Activated CD8-positive, alpha-beta T cell treated with anti-CD3 and anti-CD28 coated beads, Interleukin-2, amount 10 ng/mL, durations not matched to agents 7 days and 5 days (primary cell): ENCODE results near the gene MRPL53. TPM values are rescaled to one million over a fixed set of nuclear protein-coding genes. Genes with fewer than 3 reads are reported as not detected.

Experiments used
- ATAC-seq: fragments of 150-1000 bp; cut with Tn5 transposase; one replicate; pipeline ENCODE4 v1.10.0; 2021; ENCODE audit warnings: moderate library complexity
- CTCF ChIA-PET: fragments of 350-600 bp; sonication (Branson Sonifier 250); formaldehyde crosslinking; loops from one replicate; lab custom pipeline; 2021; ENCODE audit warnings: antibody characterized with exemption; lab: Charles Lee
- POLR2A ChIA-PET: fragments of 350-600 bp; sonication (Branson Sonifier 250); formaldehyde crosslinking; loops from one replicate; lab custom pipeline; 2021; ENCODE audit warnings: antibody characterized with exemption; lab: Charles Lee
- DNase-seq: peaks from one replicate; pipeline ENCODE4 v3.0.0-alpha.2; 2020
- H3K27ac Mint-ChIP-seq: one replicate; pipeline ENCODE4 v1.8.0; 2021; ENCODE audit warnings: mild to moderate bottlenecking, mixed read lengths
- H3K27me3 Mint-ChIP-seq: one replicate; pipeline ENCODE4 v1.8.0; 2021; ENCODE audit warnings: low read depth, mixed read lengths
- H3K36me3 Mint-ChIP-seq: one replicate; pipeline ENCODE4 v1.8.0; 2021; ENCODE audit warnings: low read depth, mixed read lengths
- H3K4me1 Mint-ChIP-seq: one replicate; pipeline ENCODE4 v1.8.0; 2021; ENCODE audit warnings: low read depth, mixed read lengths
- H3K4me3 Mint-ChIP-seq: one replicate; pipeline ENCODE4 v1.8.0; 2021; ENCODE audit warnings: mild to moderate bottlenecking, mixed read lengths
- H3K9me3 Mint-ChIP-seq: one replicate; pipeline ENCODE4 v1.8.0; 2022; ENCODE audit warnings: mixed read lengths; ENCODE audit not compliant: insufficient read depth
- total RNA-seq, 2 experiments: library from RNA; stranded (reverse); gene quantifications; one replicate each; pipeline ENCODE4 v1.2.3, GENCODE V29; 2021

Gene MRPL53
- total RNA-seq, 2 experiments from 2014 or later, result 95.7 to 96.2 TPM

DNA sequence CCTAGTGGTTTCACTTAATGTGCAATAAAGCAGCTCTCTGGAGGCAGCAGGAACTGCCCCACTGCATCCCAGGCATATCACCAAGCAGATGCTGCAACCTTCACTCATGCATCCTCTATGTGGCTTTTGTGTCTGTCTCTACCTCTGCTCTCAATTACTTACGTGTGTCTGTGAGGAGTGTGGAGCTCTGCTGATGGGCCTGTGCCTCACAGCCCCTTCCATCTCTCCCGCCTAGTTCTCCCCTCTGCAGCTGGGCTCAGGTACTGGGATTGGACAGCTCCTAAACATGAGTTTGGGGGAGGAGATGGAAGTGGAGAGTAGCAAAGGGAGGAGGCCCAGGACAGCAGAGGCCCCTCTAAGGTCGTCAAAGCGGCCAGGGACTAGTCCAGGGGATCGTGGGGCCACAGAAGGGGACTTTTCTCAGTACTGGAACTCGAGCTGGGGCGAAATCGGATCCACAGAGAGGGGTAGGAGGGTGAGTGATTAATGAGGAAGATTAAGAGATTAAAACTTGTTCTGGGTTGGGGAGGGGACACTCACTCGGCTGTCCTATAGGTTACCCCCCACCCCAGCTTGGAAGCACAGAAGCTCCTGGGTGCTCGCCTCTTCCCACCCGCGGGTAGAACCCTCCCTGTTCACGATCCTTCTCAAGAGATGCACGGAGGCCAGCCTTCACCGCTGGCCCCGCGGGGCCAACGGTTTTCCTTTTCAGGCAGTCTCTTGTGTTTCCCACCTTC, 29.0 kb upstream of the MRPL53 start:
- Mint-ChIP-seq H3K36me3 (peaks cover 34% of the 10 kb centered on the region), H3K27ac (no peak overlapping the region), H3K27me3 (peaks cover 41% of the 10 kb centered on the region), H3K4me1 (peaks cover 68% of the 10 kb centered on the region), H3K9me3 (no peaks in the 10 kb centered on the region), H3K4me3 (peak overlapping the region; percentile 79)
- CTCF ChIA-PET, result interaction anchor here (1.3 to 6.4 kb wide), 5 partner anchors 15 to 85 kb away, joined by 3 to 28 read pairs (median 18); partner anchors contain the start of genes CCDC142, MRPL53 and TTC31
- ATAC-seq (no peak), DNase-seq (no peak)
- POLR2A ChIA-PET, result interaction anchor here (1.2 to 1.5 kb wide), 2 partner anchors 8 to 30 kb away, joined by 3 to 6 read pairs; no protein-coding TSS in a partner anchor

DNA sequence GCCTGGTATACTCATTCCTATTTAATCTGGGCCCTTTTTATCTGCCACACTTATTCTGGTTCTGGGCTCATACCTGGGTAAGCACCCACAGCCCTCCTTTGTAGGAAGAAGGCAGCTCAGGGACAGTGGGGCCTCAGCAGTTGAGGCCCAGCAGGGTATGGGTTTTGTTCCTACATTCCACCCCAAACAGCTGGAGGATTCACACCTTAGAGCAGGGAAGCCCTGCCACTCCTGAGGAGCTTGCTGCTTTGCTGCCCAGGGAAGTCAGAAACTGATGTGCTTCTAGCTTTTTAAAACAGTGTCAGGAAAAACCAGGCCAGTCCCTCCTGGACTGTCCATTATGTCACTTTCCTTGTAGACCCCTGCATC, 28.1 kb upstream of the MRPL53 start:
- ATAC-seq, result no peak
- Mint-ChIP-seq H3K4me1 (peaks cover 62% of the 10 kb centered on the region), H3K27me3 (peaks cover 41% of the 10 kb centered on the region), H3K36me3 (peaks cover 29% of the 10 kb centered on the region), H3K4me3 (no peak overlapping the region), H3K9me3 (no peaks in the 10 kb centered on the region), H3K27ac (no peak overlapping the region)
- CTCF ChIA-PET, result interaction anchor here (1.0 to 6.4 kb wide), 7 partner anchors 16 to 86 kb away, joined by 3 to 28 read pairs (median 5); partner anchors contain the start of genes CCDC142, MRPL53 and TTC31
- POLR2A ChIA-PET, result interaction anchor here (0.6 to 1.5 kb wide), 5 partner anchors 9 to 82 kb away, joined by 3 to 6 read pairs (median 3); partner anchors contain the start of gene MRPL53
- DNase-seq, result no peak

DNA sequence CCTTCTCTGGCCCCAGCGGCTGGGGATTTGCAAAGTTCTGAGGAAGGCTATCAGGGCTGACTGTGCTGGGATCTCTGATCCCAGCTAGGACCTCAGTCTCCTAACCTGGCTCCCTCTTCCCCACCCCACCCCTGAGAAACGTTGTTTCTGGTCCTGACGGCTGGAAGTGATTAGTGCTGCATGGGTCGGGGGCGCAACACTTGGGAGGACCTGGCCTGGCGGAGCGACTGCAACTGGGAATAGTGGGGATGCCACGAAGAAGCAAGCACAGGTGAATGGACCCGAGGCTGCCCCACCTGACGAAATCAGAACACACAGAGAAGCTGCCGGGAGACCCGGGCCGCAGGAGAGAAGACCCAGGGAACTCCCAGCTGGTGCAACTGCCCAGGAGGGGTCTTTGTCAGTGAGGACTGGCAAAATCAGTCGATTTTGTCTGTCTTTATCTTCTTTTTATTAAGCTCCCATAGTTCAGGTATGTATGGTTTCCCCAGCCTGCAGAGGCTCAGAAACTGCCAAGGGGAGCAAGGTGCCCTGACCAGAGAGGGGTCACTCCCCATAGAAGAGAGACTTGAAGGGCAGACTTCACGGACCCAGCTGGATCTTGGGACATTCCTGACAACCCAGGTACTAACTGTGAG, 27.6 kb upstream of the MRPL53 start:
- DNase-seq (no peak), ATAC-seq (no peak)
- peaks cover 57% of the 10 kb centered on the region for H3K4me1 Mint-ChIP-seq
- H3K36me3 Mint-ChIP-seq, result peaks cover 24% of the 10 kb centered on the region
- H3K27me3 Mint-ChIP-seq, result peaks cover 41% of the 10 kb centered on the region
- H3K4me3 Mint-ChIP-seq, result no peak overlapping the region
- H3K9me3 Mint-ChIP-seq, result no peaks in the 10 kb centered on the region
- no peak overlapping the region for H3K27ac Mint-ChIP-seq
- ChIA-PET POLR2A (interaction anchor here (0.6 to 1.5 kb wide), 4 partner anchors 28 to 82 kb away, joined by 3 to 6 read pairs (median 4); partner anchors contain the start of genes AUP1, HTRA2 and MRPL53), CTCF (interaction anchor here (1.0 to 6.4 kb wide), 7 partner anchors 16 to 87 kb away, joined by 3 to 28 read pairs (median 5); partner anchors contain the start of genes CCDC142, MRPL53 and TTC31)

DNA sequence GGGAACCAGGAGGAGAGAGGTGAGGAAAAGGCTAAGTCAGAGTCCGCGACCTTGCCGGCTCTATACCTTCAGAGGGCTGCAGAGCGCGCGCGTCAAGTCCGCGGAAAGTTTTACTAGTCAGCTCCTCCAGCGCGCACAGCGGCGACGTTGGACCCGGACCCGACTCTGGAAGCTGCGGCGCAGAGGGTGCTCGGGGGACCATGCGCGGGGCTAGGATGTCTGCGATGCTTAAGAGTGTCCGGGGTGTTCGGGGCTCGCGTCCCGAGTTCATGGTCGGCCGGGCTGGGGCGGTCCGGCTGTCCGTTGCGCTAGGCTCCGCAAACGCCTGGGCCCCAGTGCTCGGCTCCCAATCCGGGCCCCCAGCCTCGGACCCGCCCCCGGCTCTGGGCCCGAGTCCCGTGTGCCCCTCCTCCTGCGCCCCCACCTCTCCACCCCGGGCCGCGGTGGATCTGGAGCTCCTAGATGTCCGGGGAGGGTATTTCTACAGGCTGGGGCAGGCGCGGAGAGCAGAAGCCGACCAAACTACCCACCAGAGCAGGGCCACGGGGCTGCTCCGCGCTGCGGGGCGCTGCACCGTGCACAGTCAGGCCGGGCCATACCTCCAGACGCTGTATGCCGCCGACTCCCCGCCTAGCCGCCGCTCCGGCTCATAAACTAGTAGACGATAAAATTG, 26.9 kb upstream of the MRPL53 start, which contains the start of gene LBX2:
Gene LBX2, minus strand, starts transcription at position 337 of the 673 bp plus-strand sequence. Its CDS starts 66 bp downstream, at position 271.
- peak; percentile 47 for DNase-seq
- peaks cover 41% of the 10 kb centered on the region for H3K27me3 Mint-ChIP-seq
- peak within 1 kb of the TSS; percentile 80 for H3K4me3 Mint-ChIP-seq
- H3K36me3 Mint-ChIP-seq, result peaks cover 18% of the 10 kb centered on the region
- no peaks in the 10 kb centered on the region for H3K9me3 Mint-ChIP-seq
- H3K4me1 Mint-ChIP-seq, result peaks cover 51% of the 10 kb centered on the region
- H3K27ac Mint-ChIP-seq, result peak within 1 kb of the TSS; percentile 83
- ChIA-PET CTCF (interaction anchor here (0.7 to 6.4 kb wide), 9 partner anchors 8 to 88 kb away, joined by 3 to 28 read pairs (median 5); partner anchors contain the start of genes AUP1, CCDC142, MRPL53 and PCGF1), POLR2A (interaction anchor here (1.0 to 1.5 kb wide), 6 partner anchors 9 to 32 kb away, joined by 3 to 6 read pairs (median 4); partner anchors contain the start of genes AUP1, HTRA2 and MRPL53)
- ATAC-seq, result peak; percentile 34

DNA sequence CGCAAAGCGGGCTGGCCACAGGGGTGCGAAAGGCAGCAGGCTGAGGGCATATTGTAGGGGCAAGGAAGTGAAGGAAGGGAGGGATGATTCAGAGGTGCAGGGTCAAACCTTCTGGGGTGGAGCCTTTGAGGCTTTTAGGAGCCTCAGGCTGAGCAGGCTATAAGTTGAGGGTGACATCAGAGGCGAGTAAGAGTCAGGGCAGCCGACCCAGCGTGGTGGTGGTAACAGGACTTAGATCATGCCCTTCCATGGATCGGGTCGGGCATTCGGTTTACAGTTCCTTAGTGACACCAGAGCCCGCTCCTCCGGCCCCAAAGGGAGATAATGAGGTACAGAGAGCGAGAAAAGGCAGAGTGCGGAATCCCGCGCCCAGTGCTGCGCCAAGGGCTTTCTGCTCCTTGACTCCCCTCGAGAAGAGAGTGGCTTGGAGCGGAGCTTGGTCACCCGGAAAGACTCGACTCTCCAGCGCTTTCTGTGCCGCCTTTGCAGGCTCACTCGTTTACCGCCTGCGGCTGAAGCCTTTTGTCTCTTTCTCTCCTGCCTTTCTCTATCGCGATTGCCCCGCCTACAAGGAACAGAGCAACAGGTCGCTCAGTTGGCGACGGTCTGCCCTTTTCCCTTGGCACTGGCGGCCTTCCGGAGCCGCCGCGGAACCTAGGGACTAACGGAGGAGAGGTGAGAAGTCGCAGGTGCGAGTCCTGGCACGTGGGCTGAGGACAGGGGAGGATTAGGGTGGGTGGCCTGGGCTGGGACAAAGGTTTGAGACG, 26.2 kb upstream of the MRPL53 start:
- peak; percentile 49 for DNase-seq
- Mint-ChIP-seq H3K4me1 (peaks cover 45% of the 10 kb centered on the region), H3K27ac (peak overlapping the region; percentile 83), H3K36me3 (peaks cover 21% of the 10 kb centered on the region), H3K9me3 (no peaks in the 10 kb centered on the region), H3K4me3 (peak overlapping the region; percentile 80), H3K27me3 (peaks cover 41% of the 10 kb centered on the region)
- POLR2A ChIA-PET, result interaction anchor here (1.0 to 1.5 kb wide), 7 partner anchors 10 to 77 kb away, joined by 4 to 6 read pairs (median 4); partner anchors contain the start of genes AUP1, CCDC142, HTRA2 and MRPL53
- CTCF ChIA-PET, result interaction anchor here (0.7 to 6.4 kb wide), 8 partner anchors 9 to 88 kb away, joined by 3 to 28 read pairs (median 4); partner anchors contain the start of genes AUP1, CCDC142, PCGF1 and TTC31
- peak; percentile 37 for ATAC-seq

DNA sequence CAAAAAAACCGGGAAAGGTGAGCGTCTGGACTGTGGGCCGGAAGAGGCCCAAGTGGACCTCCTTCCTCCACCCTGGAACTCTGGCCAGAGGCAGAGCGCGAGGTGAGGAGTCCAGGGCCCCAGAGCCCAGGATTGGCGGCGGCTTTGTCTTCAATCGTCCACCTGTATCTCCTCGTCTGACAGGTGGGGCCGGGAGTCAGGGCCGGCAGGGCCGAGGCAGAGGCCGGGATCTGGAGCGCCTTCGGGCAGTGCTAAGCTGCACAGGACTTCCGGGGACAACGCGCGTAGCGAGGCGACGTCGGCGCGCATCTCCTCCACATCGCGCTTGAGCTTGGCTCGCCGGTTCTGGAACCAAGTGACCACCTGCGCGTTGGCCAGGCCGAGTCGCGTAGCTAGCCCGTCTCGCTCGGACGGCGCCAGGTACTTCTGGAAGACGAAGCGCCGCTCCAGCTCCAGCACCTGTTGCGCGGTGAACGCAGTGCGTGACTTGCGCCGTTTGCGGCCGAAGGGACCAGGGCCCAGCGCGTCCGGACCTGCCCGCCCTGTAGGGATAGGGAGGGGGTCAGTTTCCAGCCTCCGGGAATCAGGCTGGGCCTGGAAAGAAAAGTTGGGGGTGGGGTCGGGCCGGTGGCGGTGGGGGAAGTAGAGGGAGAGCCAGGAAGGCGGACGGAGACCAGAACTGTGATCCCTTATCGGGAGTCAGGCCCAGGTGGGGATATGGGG, 25.5 kb upstream of the MRPL53 start:
- peak; percentile 50 for ATAC-seq
- ChIA-PET CTCF (interaction anchor here (0.7 to 6.4 kb wide), 4 partner anchors 9 to 88 kb away, joined by 3 to 28 read pairs (median 12); partner anchors contain the start of genes CCDC142, PCGF1 and TTC31), POLR2A (interaction anchor here (0.9 to 1.5 kb wide), 7 partner anchors 9 to 78 kb away, joined by 4 to 6 read pairs (median 4); partner anchors contain the start of genes CCDC142, MRPL53 and TTC31)
- Mint-ChIP-seq H3K27ac (peak overlapping the region; percentile 83), H3K4me1 (peaks cover 38% of the 10 kb centered on the region), H3K9me3 (no peaks in the 10 kb centered on the region), H3K4me3 (peak overlapping the region; percentile 80), H3K27me3 (peaks cover 41% of the 10 kb centered on the region), H3K36me3 (peaks cover 23% of the 10 kb centered on the region)
- DNase-seq, result no peak

DNA sequence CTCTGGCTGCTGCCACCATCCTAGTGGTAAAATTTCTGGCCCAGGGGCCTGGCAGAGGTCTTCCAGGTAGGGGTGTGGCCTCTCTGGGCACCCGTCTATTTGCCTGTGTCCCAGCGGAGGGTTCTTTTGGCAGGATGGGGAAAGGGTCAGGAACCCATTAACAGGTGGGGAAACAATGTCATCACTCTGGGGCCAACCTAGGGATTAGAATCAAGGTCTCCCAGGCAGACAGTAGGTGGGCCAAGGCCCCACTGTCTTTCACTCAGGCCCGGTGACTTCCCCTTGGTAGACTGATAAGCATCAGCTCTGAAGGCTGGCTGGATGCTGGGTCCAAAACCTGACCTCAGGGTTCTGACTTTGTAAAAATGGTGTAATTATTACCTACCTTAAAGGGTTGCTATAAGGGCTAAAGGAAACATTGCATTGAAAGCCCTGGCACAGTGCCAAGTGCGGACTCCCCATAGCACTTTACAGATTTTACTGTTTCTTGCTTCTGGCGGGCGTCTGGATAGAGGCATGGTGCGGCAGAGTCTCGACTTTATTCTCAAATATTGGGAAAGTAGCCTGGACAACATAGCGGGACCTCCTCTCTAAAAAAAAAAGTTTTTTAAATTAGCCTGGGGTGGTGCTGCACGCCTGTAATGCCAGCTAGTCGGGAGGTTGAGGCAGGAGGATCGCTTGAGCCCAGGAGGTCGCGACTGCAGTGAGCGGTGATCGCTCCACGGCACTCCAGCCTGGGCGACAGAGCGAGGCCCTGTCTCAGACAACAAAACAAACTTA, 24.7 kb upstream of the MRPL53 start:
- peaks cover 30% of the 10 kb centered on the region for H3K4me1 Mint-ChIP-seq
- ChIA-PET CTCF (interaction anchor here (2.5 to 4.3 kb wide), 1 partner anchor 14 kb away, joined by 9 to 18 read pairs; the partner anchor contains the start of genes CCDC142 and TTC31), POLR2A (interaction anchor here (0.8 to 1.4 kb wide), 4 partner anchors 9 to 33 kb away, joined by 3 to 6 read pairs (median 4); partner anchors contain the start of genes AUP1, CCDC142, HTRA2 and TTC31)
- peak overlapping the region; percentile 80 for H3K4me3 Mint-ChIP-seq
- H3K36me3 Mint-ChIP-seq, result peaks cover 21% of the 10 kb centered on the region
- H3K9me3 Mint-ChIP-seq, result no peaks in the 10 kb centered on the region
- no peak for ATAC-seq
- DNase-seq, result no peak
- peaks cover 36% of the 10 kb centered on the region for H3K27me3 Mint-ChIP-seq
- peak overlapping the region; percentile 46 for H3K27ac Mint-ChIP-seq

DNA sequence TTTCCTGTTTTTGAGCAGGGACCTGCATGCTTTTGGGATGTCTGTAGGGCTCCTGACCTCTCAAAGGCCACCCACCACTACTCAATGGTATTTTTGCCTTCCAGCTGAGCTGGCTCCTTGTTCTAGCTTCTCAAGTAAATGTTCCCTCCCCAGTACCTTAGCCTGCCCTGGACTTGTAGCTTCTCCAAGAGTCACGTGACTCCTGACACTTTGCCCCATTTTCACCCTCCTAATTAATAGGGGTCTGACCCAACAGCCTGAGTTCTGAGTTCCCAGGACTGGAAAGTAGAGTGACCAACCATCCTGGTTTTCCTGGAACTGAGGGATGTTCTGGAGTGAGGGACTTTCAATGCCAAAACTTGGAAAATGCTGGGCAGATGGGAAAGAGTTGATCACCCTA, 23.0 kb upstream of the MRPL53 start:
- Mint-ChIP-seq H3K36me3 (peaks cover 29% of the 10 kb centered on the region), H3K27me3 (peaks cover 20% of the 10 kb centered on the region), H3K27ac (no peak overlapping the region), H3K9me3 (no peaks in the 10 kb centered on the region), H3K4me1 (peaks cover 24% of the 10 kb centered on the region), H3K4me3 (no peak overlapping the region)
- CTCF ChIA-PET, result interaction anchor here (1.7 to 2.5 kb wide), 2 partner anchors 8 to 13 kb away, joined by 5 to 9 read pairs; partner anchors contain the start of genes CCDC142 and TTC31
- POLR2A ChIA-PET, result interaction anchor here (0.8 kb wide), 1 partner anchor 9 kb away, joined by 4 read pairs; no protein-coding TSS in a partner anchor
- no peak for DNase-seq
- ATAC-seq, result no peak

DNA sequence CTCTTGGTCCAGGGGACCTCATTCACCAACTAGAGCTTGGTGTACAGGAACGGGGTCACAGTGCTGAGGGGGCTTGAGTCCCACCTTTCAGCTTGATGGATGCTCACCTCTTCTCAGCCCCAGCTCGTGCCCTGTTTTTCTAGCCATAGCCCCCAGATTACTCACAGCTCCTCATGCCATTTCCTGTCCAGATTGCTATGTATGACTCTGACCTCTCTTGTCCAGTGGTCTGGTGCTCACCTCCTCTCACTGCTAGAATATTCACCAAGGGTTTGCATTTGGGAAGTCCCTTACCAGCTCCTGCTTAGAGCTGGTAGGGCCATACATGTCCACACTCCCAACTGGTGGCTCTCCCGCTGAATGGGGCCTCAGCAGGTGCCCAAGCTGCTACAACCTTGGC, 21.1 kb upstream of the MRPL53 start:
- Mint-ChIP-seq H3K27ac (no peak overlapping the region), H3K9me3 (no peaks in the 10 kb centered on the region), H3K27me3 (peaks cover 6% of the 10 kb centered on the region), H3K4me1 (peaks cover 12% of the 10 kb centered on the region), H3K36me3 (peaks cover 42% of the 10 kb centered on the region), H3K4me3 (no peak overlapping the region)
- CTCF ChIA-PET, result interaction anchor here (0.6 to 1.4 kb wide), 5 partner anchors 11 to 443 kb away, joined by 3 to 9 read pairs (median 3); partner anchors contain the start of genes CCDC142, MOGS, MRPL53 and TTC31
- POLR2A ChIA-PET, result interaction anchor here (1.1 to 1.7 kb wide), 2 partner anchors 10 kb away, joined by 3 to 6 read pairs; partner anchors contain the start of gene TTC31
- no peak for ATAC-seq
- DNase-seq, result no peak
